Measurements from ENCODE around the gene DUOX1. TPM values are rescaled to one million over a fixed set of nuclear protein-coding genes. Genes with fewer than 3 reads are reported as not detected.

The DUOX1 gene
- total and polyA plus RNA-seq, 2 of the 13 experiments (the other 11 are each of a cell fraction or from before 2014, with no cell fraction given), result 0.03 TPM; not detected in 1

- Histone ChIP-seq H3K27me3 (ENCODE audit: control insufficient read depth in 1 of 2, insufficient read depth in 2 of 2, low read length in 2 of 2) (peaks cover under 1 to 25% of the 10 kb centered on the region in 2 experiments; a peak in 2 of 5 replicates), H3K36me3 (replicated peaks in 1 of 2; ENCODE audit: control insufficient read depth in 1 of 2, insufficient read depth in 2 of 2, low read length in 2 of 2) (no peaks in the 10 kb centered on the region), H3K4me3 (replicated peaks in 1 of 3; ENCODE audit: insufficient read depth in 1 of 3, low read depth in 2 of 3, low read length in 3 of 3) (no peak overlapping the region), H4K20me1 (ENCODE audit: insufficient read depth, low read length) (no peaks in the 10 kb centered on the region), H3K4me2 (ENCODE audit: low read depth, low read length) (no peak overlapping the region), H3K9me3 (ENCODE audit: low read length) (no peaks in the 10 kb centered on the region), H3K9ac (ENCODE audit: insufficient read depth, low read depth, low read length) (no peak overlapping the region), H3K27ac (ENCODE audit: extremely low read length, insufficient read depth, low read length) (no peak overlapping the region), H3K4me1 (ENCODE audit: insufficient read depth, low read length) (peaks cover 8% of the 10 kb centered on the region), H2AFZ (ENCODE audit: low read length) (no peak overlapping the region), H3K79me2 (ENCODE audit: insufficient read depth, low read length) (no peaks in the 10 kb centered on the region)
- WGBS (ENCODE audit: low lambda C conversion rate), result 36% methylated on average over 4 of the region's 7 CpGs
- in situ Hi-C loops (cut with HindIII; ENCODE audit: extremely low pct_ligation_motif_present, low pct_unique_long_range_greater_than_20kb) (no loop called here), intact Hi-C loops (cut with micrococcal nuclease; ENCODE audit: unreplicated experiment) (no loop called here)
- ChIA-PET CTCF (ENCODE audit: low intra/inter-chr PET ratio, low total read pairs) (no interaction called here), POLR2A (no interaction called here)
- DNase-seq (ENCODE audit: low spot score) (no peak), FAIRE-seq (no peak), ATAC-seq (no peak)
- TF ChIP-seq JUND (CRISPR knock-in tag; IDR thresholded peaks at IDR 0.05) (no peak), ARNT2 (CRISPR knock-in tag; IDR thresholded peaks at IDR 0.05; ENCODE audit: low read depth) (no peak)
- TF ChIP-seq, protein P1, sequence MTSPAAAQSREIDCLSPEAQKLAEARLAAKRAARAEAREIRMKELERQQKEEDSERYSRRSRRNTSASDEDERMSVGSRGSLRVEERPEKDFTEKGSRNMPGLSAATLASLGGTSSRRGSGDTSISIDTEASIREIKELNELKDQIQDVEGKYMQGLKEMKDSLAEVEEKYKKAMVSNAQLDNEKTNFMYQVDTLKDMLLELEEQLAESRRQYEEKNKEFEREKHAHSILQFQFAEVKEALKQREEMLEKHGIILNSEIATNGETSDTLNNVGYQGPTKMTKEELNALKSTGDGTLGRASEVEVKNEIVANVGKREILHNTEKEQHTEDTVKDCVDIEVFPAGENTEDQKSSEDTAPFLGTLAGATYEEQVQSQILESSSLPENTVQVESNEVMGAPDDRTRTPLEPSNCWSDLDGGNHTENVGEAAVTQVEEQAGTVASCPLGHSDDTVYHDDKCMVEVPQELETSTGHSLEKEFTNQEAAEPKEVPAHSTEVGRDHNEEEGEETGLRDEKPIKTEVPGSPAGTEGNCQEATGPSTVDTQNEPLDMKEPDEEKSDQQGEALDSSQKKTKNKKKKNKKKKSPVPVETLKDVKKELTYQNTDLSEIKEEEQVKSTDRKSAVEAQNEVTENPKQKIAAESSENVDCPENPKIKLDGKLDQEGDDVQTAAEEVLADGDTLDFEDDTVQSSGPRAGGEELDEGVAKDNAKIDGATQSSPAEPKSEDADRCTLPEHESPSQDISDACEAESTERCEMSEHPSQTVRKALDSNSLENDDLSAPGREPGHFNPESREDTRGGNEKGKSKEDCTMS (CRISPR knock-in tag; conservative IDR thresholded peaks at IDR 0.05), result no peak
- BruUV-seq (replicated peaks), result no TSS peak
Measured at GRCh38 chr15:45143056-45143455, 13.3 kb downstream of the DUOX1 start.

DNA sequence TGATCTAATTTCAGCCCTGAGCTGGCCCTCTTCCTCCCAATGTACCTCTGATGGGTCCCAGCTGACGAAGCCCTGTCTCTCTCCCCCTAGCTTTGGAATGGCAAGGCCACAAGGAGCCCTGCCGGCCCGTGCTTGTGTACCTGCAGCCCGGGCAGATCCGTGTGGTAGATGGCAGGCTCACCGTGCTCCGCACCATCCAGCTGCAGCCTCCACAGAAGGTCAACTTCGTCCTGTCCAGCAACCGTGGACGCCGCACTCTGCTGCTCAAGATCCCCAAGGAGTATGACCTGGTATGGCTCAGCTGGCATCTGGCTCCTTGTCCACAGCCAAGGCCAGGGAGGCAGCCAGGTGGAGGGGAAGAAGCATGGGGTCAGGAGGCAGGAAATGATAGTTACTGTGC is 14.2 kb downstream of the DUOX1 start:
- no peak for DNase-seq (ENCODE audit: low spot score)
- Histone ChIP-seq H3K36me3 (replicated peaks in 1 of 2; ENCODE audit: control insufficient read depth in 1 of 2, insufficient read depth in 2 of 2, low read length in 2 of 2) (no peaks in the 10 kb centered on the region), H3K9ac (ENCODE audit: insufficient read depth, low read depth, low read length) (no peak overlapping the region), H3K27me3 (ENCODE audit: control insufficient read depth in 1 of 2, insufficient read depth in 2 of 2, low read length in 2 of 2) (peaks cover 0 to 27% of the 10 kb centered on the region in 2 experiments; a peak in 1 of 5 replicates), H3K79me2 (ENCODE audit: insufficient read depth, low read length) (no peaks in the 10 kb centered on the region), H3K4me1 (ENCODE audit: insufficient read depth, low read length) (peaks cover 8% of the 10 kb centered on the region), H3K4me3 (replicated peaks in 1 of 3; ENCODE audit: insufficient read depth in 1 of 3, low read depth in 2 of 3, low read length in 3 of 3) (no peak overlapping the region), H3K4me2 (ENCODE audit: low read depth, low read length) (no peak overlapping the region), H3K27ac (ENCODE audit: extremely low read length, insufficient read depth, low read length) (no peak overlapping the region), H4K20me1 (ENCODE audit: insufficient read depth, low read length) (no peaks in the 10 kb centered on the region), H2AFZ (ENCODE audit: low read length) (no peak overlapping the region), H3K9me3 (ENCODE audit: low read length) (no peaks in the 10 kb centered on the region)
- in situ Hi-C loops (cut with HindIII; ENCODE audit: extremely low pct_ligation_motif_present, low pct_unique_long_range_greater_than_20kb), result no loop called here
- intact Hi-C loops (cut with micrococcal nuclease; ENCODE audit: unreplicated experiment), result no loop called here
- BruUV-seq (replicated peaks), result no TSS peak
- FAIRE-seq, result no peak
- ATAC-seq, result no peak
- 33% methylated on average over 5 of the region's 11 CpGs for WGBS (ENCODE audit: low lambda C conversion rate)
- ChIA-PET POLR2A (no interaction called here), CTCF (ENCODE audit: low intra/inter-chr PET ratio, low total read pairs) (no interaction called here)
- TF ChIP-seq ZNF180 (CRISPR knock-in tag; IDR thresholded peaks at IDR 0.05; ENCODE audit: borderline replicate concordance, low read depth) (no peak), MIER3 (CRISPR knock-in tag; IDR thresholded peaks at IDR 0.05; ENCODE audit: borderline replicate concordance) (no peak), CHD2 (IDR thresholded peaks at IDR 0.05; ENCODE audit: low read depth, low read length) (no peak), POLR2G (IDR thresholded peaks at IDR 0.05; ENCODE audit: low read depth, low read length) (no peak), MAFF (IDR thresholded peaks at IDR 0.05; ENCODE audit: low read depth, low read length) (no peak), ZNF136 (CRISPR knock-in tag; IDR thresholded peaks at IDR 0.05; ENCODE audit: low read depth) (no peak), KDM6A (CRISPR knock-in tag; IDR thresholded peaks at IDR 0.05; ENCODE audit: low read depth) (no peak), ZNF3 (CRISPR knock-in tag; IDR thresholded peaks at IDR 0.05) (no peak), IRF9 (CRISPR knock-in tag; IDR thresholded peaks at IDR 0.05; ENCODE audit: borderline replicate concordance) (no peak)
- TF ChIP-seq, protein P2, sequence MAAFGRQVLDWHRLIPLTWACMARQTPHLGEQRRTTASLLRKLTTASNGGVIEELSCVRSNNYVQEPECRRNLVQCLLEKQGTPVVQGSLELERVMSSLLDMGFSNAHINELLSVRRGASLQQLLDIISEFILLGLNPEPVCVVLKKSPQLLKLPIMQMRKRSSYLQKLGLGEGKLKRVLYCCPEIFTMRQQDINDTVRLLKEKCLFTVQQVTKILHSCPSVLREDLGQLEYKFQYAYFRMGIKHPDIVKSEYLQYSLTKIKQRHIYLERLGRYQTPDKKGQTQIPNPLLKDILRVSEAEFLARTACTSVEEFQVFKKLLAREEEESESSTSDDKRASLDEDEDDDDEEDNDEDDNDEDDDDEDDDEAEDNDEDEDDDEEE (CRISPR knock-in tag; IDR thresholded peaks at IDR 0.05), result no peak
- TF ChIP-seq, protein P3, sequence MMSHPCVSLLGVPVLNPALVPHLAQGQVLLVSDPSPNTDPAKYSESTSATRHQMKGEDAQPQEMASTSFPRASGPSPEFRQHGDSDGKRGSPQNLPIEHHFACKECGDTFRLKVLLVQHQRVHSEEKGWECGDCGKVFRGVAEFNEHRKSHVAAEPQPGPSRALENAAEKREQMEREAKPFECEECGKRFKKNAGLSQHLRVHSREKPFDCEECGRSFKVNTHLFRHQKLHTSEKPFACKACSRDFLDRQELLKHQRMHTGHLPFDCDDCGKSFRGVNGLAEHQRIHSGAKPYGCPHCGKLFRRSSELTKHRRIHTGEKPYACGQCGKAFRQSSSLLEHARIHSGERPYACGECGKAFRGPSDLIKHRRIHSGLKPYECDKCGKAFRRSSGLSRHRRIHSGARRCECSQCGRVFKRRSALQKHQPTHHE (CRISPR knock-in tag; IDR thresholded peaks at IDR 0.05; ENCODE audit: borderline replicate concordance), result no peak
